Left cardiac atrium (tissue), 4 donors: ENCODE measurements around the gene AKAP13. TPM values are rescaled to one million over a fixed set of nuclear protein-coding genes. Genes with fewer than 3 reads are reported as not detected.
A peak's percentile ranks its signal among the peaks of the same experiment; 100 is the strongest.
"Not testable (repeated sequence)": the region's sequence is repeated elsewhere in the genome, so short reads cannot be mapped to it uniquely, and the experiment has no call there.

Experiments used
- ATAC-seq, 2 donors: fragments of 200-7000 bp; cut with Tn5 transposase; one replicate each; pipeline ENCODE4 v1.9.1; 2020; ENCODE audit warnings: mild to moderate bottlenecking in 2 of 2, moderate library complexity in 2 of 2
- DNase-seq: peaks from one replicate; pipeline ENCODE4 v3.0.0-alpha.2; 2020
- intact Hi-C, 2 donors: fragments of 100-400 bp; cut with DNase I; formaldehyde crosslinking; loops; one replicate each; pipeline versions ENCODE4 v1.14.1 to v1.15.1; 2022 to 2023
- long read RNA-seq: library from polyadenylated mRNA; unstranded; transcript quantifications from one replicate; pipeline ENCODE4 v2.0.0, GENCODE V29; 2021
- total RNA-seq, 2 donors: library from RNA; stranded (reverse); fragmentation: NEBNext Ultra II Directional; extraction: Animal tissue kit (Norgen Biotek cat#: 25700); gene quantifications; one replicate each; pipeline ENCODE4 v1.2.1, GENCODE V29; 2021
- donor health status: DM: no; HTN: yes; CAD: no.
- donor health status: DM: no; HTN: yes; CAD: no; lungs with severe emphysema.
- donor health status: DM: yes; HTN: yes; CAD: no.
- donor health status: Dilated cardiomyopathy.

The AKAP13 gene
- total RNA-seq: 100 to 1,000 TPM; 217 to 302 TPM
- long read RNA-seq, full-length matches to known transcripts: 3 of 189 reads
- long read RNA-seq, partial matches to known transcripts: 79 of 189 reads
- long read RNA-seq, other reads (novel, unspliced or antisense): 107 of 189 reads

GRCh38 chr15:85380217-85380811, at the start of gene AKAP13:
Gene AKAP13 (plus strand): TSS chr15:85380603. CDS start chr15:85485721, 105,118 bp downstream.
- DNase-seq (peak; percentile 98), ATAC-seq (peak; percentile 96)
- intact Hi-C loops: loop anchor here in 1 of 2 donors (10.0 kb wide), 2 partner anchors 46 to 94 kb away; no protein-coding TSS in a partner anchor

GRCh38 chr15:85330901-85331588, 49.4 kb upstream of the AKAP13 start:
- intact Hi-C loops: loop anchor here (10.0 kb wide), 2 partner anchors 54 to 174 kb away; partner anchors contain the start of gene AKAP13 (in 1 of the 2)
- ATAC-seq: peak; percentile 93

GRCh38 chr15:85331655-85332285, 48.6 kb upstream of the AKAP13 start:
- no peak for DNase-seq
- intact Hi-C loops: loop anchor here (10.0 kb wide), 2 partner anchors 53 to 173 kb away; partner anchors contain the start of gene AKAP13 (in 1 of the 2)
- ATAC-seq: peak in 1 of 2 donors; percentile 1

More at GRCh38 chr15:85330901-85331588, 49.4 kb upstream of the AKAP13 start:
- DNase-seq: peak; percentile 90

- ATAC-seq (peak in 1 of 2 donors; percentile 6), DNase-seq (no peak)
- intact Hi-C loops: loop anchor here (10.0 kb wide), 2 partner anchors 52 to 172 kb away; partner anchors contain the start of gene AKAP13 (in 1 of the 2)
Measured at GRCh38 chr15:85333132-85333831, 47.1 kb upstream of the AKAP13 start.

GRCh38 chr15:85334241-85334640, 46.2 kb upstream of the AKAP13 start:
- intact Hi-C loops: loop anchor here (10.0 kb wide), 2 partner anchors 51 to 171 kb away; partner anchors contain the start of gene AKAP13 (in 1 of the 2)
- ATAC-seq: no peak
- no peak for DNase-seq

GRCh38 chr15:85335193-85335942, 45.0 kb upstream of the AKAP13 start:
- intact Hi-C loops: loop anchor here (5.0 to 10.0 kb wide), 3 partner anchors 42 to 169 kb away; partner anchors contain the start of gene AKAP13 (in 1 of the 2)
- DNase-seq (no peak), ATAC-seq (no peak)

- intact Hi-C loops: loop anchor here (5.0 to 10.0 kb wide), 3 partner anchors 40 to 168 kb away; partner anchors contain the start of gene AKAP13 (in 1 of the 2)
- peak; percentile 42 for DNase-seq
- ATAC-seq: peak; percentile 83 to 90
Measured at GRCh38 chr15:85336880-85337279, 43.5 kb upstream of the AKAP13 start.

GRCh38 chr15:85337425-85338074, 42.9 kb upstream of the AKAP13 start:
- DNase-seq (no peak), ATAC-seq (peak; percentile 18 to 64)
- intact Hi-C loops: loop anchor here (5.0 to 10.0 kb wide), 3 partner anchors 40 to 167 kb away; partner anchors contain the start of gene AKAP13 (in 1 of the 2)

- intact Hi-C loops: no loop called here
- no peak for DNase-seq
- ATAC-seq: no peak
Measured at GRCh38 chr15:85340321-85340665, 40.1 kb upstream of the AKAP13 start.

GRCh38 chr15:85340852-85341251, 39.6 kb upstream of the AKAP13 start:
- ATAC-seq (no peak), DNase-seq (no peak)
- intact Hi-C loops: no loop called here

GRCh38 chr15:85342163-85342562, 38.2 kb upstream of the AKAP13 start:
- ATAC-seq, DNase-seq, intact Hi-C loops: not testable (repeated sequence)

- DNase-seq, intact Hi-C loops, ATAC-seq: not testable (repeated sequence)
Measured at GRCh38 chr15:85343443-85343842, 37.0 kb upstream of the AKAP13 start.

GRCh38 chr15:85344241-85344640, 36.2 kb upstream of the AKAP13 start:
- DNase-seq, intact Hi-C loops, ATAC-seq: not testable (repeated sequence)

GRCh38 chr15:85344653-85345114, 35.7 kb upstream of the AKAP13 start:
- ATAC-seq: peak; percentile 27 to 73
- intact Hi-C loops, DNase-seq: not testable (repeated sequence)

GRCh38 chr15:85345196-85345918, 35.0 kb upstream of the AKAP13 start:
- DNase-seq, intact Hi-C loops: not testable (repeated sequence)
- ATAC-seq: peak in 1 of 2 donors; percentile 50

- DNase-seq, intact Hi-C loops: not testable (repeated sequence)
- ATAC-seq: peak; percentile 47 to 71
Measured at GRCh38 chr15:85346462-85347084, 33.8 kb upstream of the AKAP13 start.
